K562 (cell line): ENCODE results near the gene IKZF3. TPM values are rescaled to one million over a fixed set of nuclear protein-coding genes. Genes with fewer than 3 reads are reported as not detected.

ENCODE experiments used
- BRCA1 ChIP-seq, 2 experiments: fragments of 450-650 bp in 1 of 2; sonication (generic) in 1 of 2; formaldehyde crosslinking in 1 of 2; IDR thresholded peaks; 2 replicates each; pipeline versions ENCODE4 v1.5.0 to v1.6.1; 2017 to 2020; ENCODE audit warnings: mild to moderate bottlenecking in 1 of 2, missing genetic modification reagents in 1 of 2
- CBFA2T3 ChIP-seq: fragments of 450-650 bp; IDR thresholded peaks from 2 replicates; pipeline ENCODE4 v1.6.1; 2017
- CTCFL ChIP-seq: IDR thresholded peaks from 2 replicates; pipeline ENCODE4 v1.6.1; 2011; ENCODE audit warnings: borderline replicate concordance, low read depth, mild to moderate bottlenecking, moderate library complexity, low read length; ENCODE audit not compliant: insufficient read depth, poor library complexity, severe bottlenecking
- E2F6 ChIP-seq, 2 experiments: IDR thresholded peaks; 2 replicates each; pipeline ENCODE4 v1.6.1; 2011; ENCODE audit warnings: borderline replicate concordance in 1 of 2, control low read depth in 1 of 2, low read depth in 1 of 2, low read length in 1 of 2, mild to moderate bottlenecking in 1 of 2, mixed read lengths in 1 of 2, moderate library complexity in 1 of 2; ENCODE audit not compliant: insufficient read depth in 1 of 2, insufficient read length in 1 of 2, poor library complexity in 1 of 2, severe bottlenecking in 1 of 2; ENCODE audit errors: extremely low read depth in 1 of 2
- ETV1 ChIP-seq: fragments of 450-650 bp; conservative IDR thresholded peaks from 2 replicates; pipeline ENCODE4 v1.6.1; 2016; ENCODE audit warnings: missing genetic modification characterization, control low read depth, low read depth, missing compliant biosample characterization
- HINFP ChIP-seq: fragments of 450-650 bp; conservative IDR thresholded peaks from 2 replicates; pipeline ENCODE4 v1.6.1; 2016; ENCODE audit warnings: missing genetic modification characterization, low read depth, mild to moderate bottlenecking, control low read depth, missing compliant biosample characterization
- ID3 ChIP-seq, 2 experiments: fragments of 250-450 bp in 1 of 2; fragments of 450-650 bp in 1 of 2; sonication (Bioruptor Pico) in 1 of 2; IDR thresholded peaks; 2 replicates each; pipeline versions ENCODE4 v1.6.1 to v1.8.0; 2016 to 2021; ENCODE audit warnings: mild to moderate bottlenecking in 2 of 2, moderate library complexity in 2 of 2, missing compliant biosample characterization in 1 of 2, missing genetic modification characterization in 1 of 2
- RBM39 ChIP-seq: fragments of 200-400 bp; formaldehyde crosslinking; optimal IDR thresholded peaks from 2 replicates; pipeline ENCODE3; 2018; ENCODE audit warnings: low read depth, low read length
- RHOXF2B ChIP-seq: fragments of 250-450 bp; sonication (Bioruptor Pico); conservative IDR thresholded peaks from 2 replicates; pipeline ENCODE4 v1.5.1; 2021
- SFPQ ChIP-seq: fragments of 200-400 bp; formaldehyde crosslinking; IDR thresholded peaks from 2 replicates; pipeline ENCODE4 v1.6.1; 2017; ENCODE audit warnings: mild to moderate bottlenecking, low read depth, low read length, moderate library complexity
- TEAD1 ChIP-seq, 2 experiments: fragments of 450-650 bp in 1 of 2; sonication (generic) in 1 of 2; formaldehyde crosslinking; IDR thresholded peaks; 2 replicates each; pipeline versions ENCODE4 v1.4.0 to v1.8.0; 2020 to 2022; ENCODE audit warnings: mild to moderate bottlenecking in 2 of 2, missing genetic modification reagents in 1 of 2
- ZNF280A ChIP-seq: fragments of 450-650 bp; IDR thresholded peaks from 2 replicates; pipeline ENCODE4 v1.6.1; 2018; ENCODE audit warnings: mild to moderate bottlenecking, low read depth; ENCODE audit not compliant: partially characterized antibody
- ZNF639 ChIP-seq, 2 experiments: fragments of 200-800 bp in 1 of 2; sonication (Bioruptor generic) in 1 of 2; sonication (generic) in 1 of 2; formaldehyde crosslinking in 1 of 2; IDR thresholded peaks in 1 of 2; conservative IDR thresholded peaks in 1 of 2; 2 replicates each; pipeline versions ENCODE4 v1.5.0 to v1.6.1; 2016 to 2020; ENCODE audit warnings: missing compliant biosample characterization in 1 of 2, missing genetic modification characterization in 1 of 2, missing genetic modification reagents in 1 of 2
- polyA plus RNA-seq, 8 experiments: library from polyadenylated mRNA; depleted of rRNA in 4 of 8; stranded (reverse) in 5 of 8; unstranded in 3 of 8; fragments of >200 nt; fragmentation: Nextera tagmentation in 2 of 8; fragmentation: Illumina TruSeq in 1 of 8; extraction: Ambion mirVana in 2 of 8; extraction: Trizol in 1 of 8; gene quantifications; 2 replicates each; pipeline versions ENCODE4 v1.2.1 to v1.2.3, GENCODE V29; 2011 to 2014; ENCODE audit warnings: inconsistent platforms in 1 of 8, missing spikeins in 1 of 8
- total RNA-seq, 7 experiments: library from RNA; depleted of rRNA in 6 of 7; stranded (reverse); fragments of >200 nt in 6 of 7; fragmentation: Illumina TruSeq in 2 of 7; extraction: Trizol in 2 of 7; gene quantifications; 2 replicates each; pipeline versions ENCODE4 v1.2.1 to v1.2.3, GENCODE V29; 2011 to 2021; ENCODE audit warnings: low replicate concordance in 1 of 7

IKZF3 gene
- total and polyA plus RNA-seq, 9 of the 15 experiments (the other 6 are each of a cell fraction or from before 2014, with no cell fraction given) = 0.06 to 1.6 (median 0.62) TPM

GRCh38 chr17:39782481-39782880 is 81.6 kb downstream of the IKZF3 start (continued):
- TF ChIP-seq RBM39 (no peak), ETV1 (0 out of 2 replicates have a peak, but pooled peaks have one; percentile 14), CBFA2T3 (0 out of 2 replicates have a peak, but pooled peaks have one; percentile 9), CTCFL (no peak), BRCA1 (IDR thresholded peaks at IDR 0.05) (no peak), BRCA1 (CRISPR knock-in tag; IDR thresholded peaks at IDR 0.05) (no peak), ZNF280A (no peak), E2F6 (IDR thresholded peaks at IDR 0.05; ENCODE audit: borderline replicate concordance in 1 of 2, extremely low read depth in 1 of 2, insufficient read depth in 1 of 2, insufficient read length in 1 of 2, low read depth in 1 of 2, low read length in 1 of 2, poor library complexity in 1 of 2, severe bottlenecking in 1 of 2) (no peak), ID3 (CRISPR knock-in tag; IDR thresholded peaks at IDR 0.05) (no peak), ID3 (tag; IDR thresholded peaks at IDR 0.05) (no peak), SFPQ (no peak), TEAD1 (CRISPR knock-in tag; IDR thresholded peaks at IDR 0.05) (0 out of 4 replicates have a peak, but pooled peaks of 1 of the 2 experiments have one; percentile 16), RHOXF2B (CRISPR knock-in tag) (no peak), HINFP (no peak), ZNF639 (CRISPR knock-in tag; conservative IDR thresholded peaks at IDR 0.05 in 1 of 2, IDR thresholded peaks at IDR 0.05 in 1 of 2) (no peak)
